ENCODE measurements around the gene ARHGEF18.
A peak's percentile ranks its signal among the peaks of the same experiment; 100 is the strongest.
"Not testable (repeated sequence)": the region's sequence is repeated elsewhere in the genome, so short reads cannot be mapped to it uniquely, and the experiment has no call there.

Gene ARHGEF18

GRCh38 chr19:7348587-7349230, at the start of gene ARHGEF18:
Gene ARHGEF18 (plus strand): TSS chr19:7348937. CDS start chr19:7362891, 13,954 bp downstream.
- DNase-seq (ENCODE audit: low read depth), result no peak

GRCh38 chr19:7301525-7301924, 47.2 kb upstream of the ARHGEF18 start:
- no peak for DNase-seq (ENCODE audit: low read depth)

GRCh38 chr19:7303470-7303869, 45.3 kb upstream of the ARHGEF18 start:
- DNase-seq (ENCODE audit: low read depth), result no peak

GRCh38 chr19:7304200-7304599, 44.5 kb upstream of the ARHGEF18 start:
- no peak for DNase-seq (ENCODE audit: low read depth)

GRCh38 chr19:7307590-7308218, 41.0 kb upstream of the ARHGEF18 start:
- no peak for DNase-seq (ENCODE audit: low read depth)

GRCh38 chr19:7308327-7308726, 40.4 kb upstream of the ARHGEF18 start:
- DNase-seq (ENCODE audit: low read depth), result not testable (repeated sequence)

GRCh38 chr19:7311911-7312310, 36.8 kb upstream of the ARHGEF18 start:
- DNase-seq (ENCODE audit: low read depth), result no peak

- DNase-seq (ENCODE audit: low read depth), result no peak
Measured at GRCh38 chr19:7312816-7313215, 35.9 kb upstream of the ARHGEF18 start.

- DNase-seq (ENCODE audit: low read depth), result no peak
Measured at GRCh38 chr19:7318176-7318575, 30.6 kb upstream of the ARHGEF18 start.

- no peak for DNase-seq (ENCODE audit: low read depth)
Measured at GRCh38 chr19:7326105-7326877, 22.4 kb upstream of the ARHGEF18 start.

GRCh38 chr19:7327802-7328201, 20.9 kb upstream of the ARHGEF18 start:
- DNase-seq (ENCODE audit: low read depth), result no peak

- no peak for DNase-seq (ENCODE audit: low read depth)
Measured at GRCh38 chr19:7328647-7329046, 20.1 kb upstream of the ARHGEF18 start.

- DNase-seq (ENCODE audit: low read depth), result no peak
Measured at GRCh38 chr19:7331446-7331845, 17.3 kb upstream of the ARHGEF18 start.

GRCh38 chr19:7333198-7334118, 15.3 kb upstream of the ARHGEF18 start:
- DNase-seq (ENCODE audit: low read depth), result no peak

- no peak for DNase-seq (ENCODE audit: low read depth)
Measured at GRCh38 chr19:7336321-7336973, 12.3 kb upstream of the ARHGEF18 start.

- no peak for DNase-seq (ENCODE audit: low read depth)
Measured at GRCh38 chr19:7337380-7338194, 11.2 kb upstream of the ARHGEF18 start.

- DNase-seq (ENCODE audit: low read depth), result peak; percentile 19
Measured at GRCh38 chr19:7340959-7341837, 7.5 kb upstream of the ARHGEF18 start.

- no peak for DNase-seq (ENCODE audit: low read depth)
Measured at GRCh38 chr19:7342143-7342542, 6.6 kb upstream of the ARHGEF18 start.

GRCh38 chr19:7346488-7346971, 2.2 kb upstream of the ARHGEF18 start:
- no peak for DNase-seq (ENCODE audit: low read depth)

Measured in non-pigmented ciliary epithelial cell (primary cell).